IMR-90 (cell line): ENCODE results near the gene NBEAL1.

Experiments
- BHLHE40 ChIP-seq: fragments of 150-350 bp; IDR thresholded peaks from 2 replicates; pipeline ENCODE4 v1.6.1; 2016; ENCODE audit warnings: mild to moderate bottlenecking, low read depth, low read length
- CEBPB ChIP-seq: IDR thresholded peaks from 2 replicates; pipeline ENCODE4 v1.6.1; 2012; ENCODE audit warnings: low read depth, low read length, improper control_type of control experiment
- POLR2A ChIP-seq: IDR thresholded peaks from 2 replicates; pipeline ENCODE4 v1.6.1; 2012; ENCODE audit warnings: mild to moderate bottlenecking, low read depth, low read length
- RAD21 ChIP-seq: IDR thresholded peaks from 2 replicates; pipeline ENCODE4 v1.6.1; 2012; ENCODE audit warnings: low read length, improper control_type of control experiment
- RFX5 ChIP-seq: IDR thresholded peaks from 2 replicates; pipeline ENCODE4 v1.8.0; 2012; ENCODE audit warnings: low read depth, mild to moderate bottlenecking, low read length, moderate library complexity
- SMC3 ChIP-seq: fragments of 150-350 bp; IDR thresholded peaks from 2 replicates; pipeline ENCODE4 v1.6.1; 2016; ENCODE audit warnings: low read depth, mild to moderate bottlenecking, antibody characterized with exemption, low read length, moderate library complexity
- TF ChIP-seq, protein P1 (sequence below): conservative IDR thresholded peaks from 2 replicates; pipeline ENCODE4 v1.5.1; 2012; ENCODE audit warnings: mild to moderate bottlenecking, low read depth, low read length, improper control_type of control experiment
- TF ChIP-seq, protein P2 (sequence below): fragments of 150-350 bp; IDR thresholded peaks from 2 replicates; pipeline ENCODE4 v1.6.1; 2017; ENCODE audit warnings: mild to moderate bottlenecking, antibody characterized with exemption, low read length, low read depth

DNA sequence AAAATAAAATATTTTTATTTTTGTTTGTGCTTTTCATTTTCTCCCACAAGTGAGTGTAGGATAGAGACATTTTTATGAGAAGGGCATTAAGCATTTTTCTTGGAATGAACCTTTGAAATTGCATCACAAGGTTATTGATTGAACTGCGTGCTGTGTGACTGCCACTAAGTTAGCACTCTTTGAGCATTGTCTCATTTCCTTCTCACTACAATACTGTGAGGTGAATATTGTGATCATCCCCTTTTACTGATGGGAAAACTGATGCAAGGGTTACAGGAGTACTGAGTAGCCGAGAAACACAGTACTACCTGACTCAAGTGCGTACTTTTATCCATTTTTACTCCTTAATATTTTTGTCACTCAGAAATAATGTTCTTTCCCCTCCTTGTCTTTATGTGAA is 2.0 kb downstream of the NBEAL1 start:
- TF ChIP-seq BHLHE40 (no peak), RAD21 (no peak), POLR2A (no peak), CEBPB (0 out of 2 replicates have a peak, but pooled peaks have one; percentile 18), RFX5 (no peak), SMC3 (no peak)
- TF ChIP-seq, protein P1, sequence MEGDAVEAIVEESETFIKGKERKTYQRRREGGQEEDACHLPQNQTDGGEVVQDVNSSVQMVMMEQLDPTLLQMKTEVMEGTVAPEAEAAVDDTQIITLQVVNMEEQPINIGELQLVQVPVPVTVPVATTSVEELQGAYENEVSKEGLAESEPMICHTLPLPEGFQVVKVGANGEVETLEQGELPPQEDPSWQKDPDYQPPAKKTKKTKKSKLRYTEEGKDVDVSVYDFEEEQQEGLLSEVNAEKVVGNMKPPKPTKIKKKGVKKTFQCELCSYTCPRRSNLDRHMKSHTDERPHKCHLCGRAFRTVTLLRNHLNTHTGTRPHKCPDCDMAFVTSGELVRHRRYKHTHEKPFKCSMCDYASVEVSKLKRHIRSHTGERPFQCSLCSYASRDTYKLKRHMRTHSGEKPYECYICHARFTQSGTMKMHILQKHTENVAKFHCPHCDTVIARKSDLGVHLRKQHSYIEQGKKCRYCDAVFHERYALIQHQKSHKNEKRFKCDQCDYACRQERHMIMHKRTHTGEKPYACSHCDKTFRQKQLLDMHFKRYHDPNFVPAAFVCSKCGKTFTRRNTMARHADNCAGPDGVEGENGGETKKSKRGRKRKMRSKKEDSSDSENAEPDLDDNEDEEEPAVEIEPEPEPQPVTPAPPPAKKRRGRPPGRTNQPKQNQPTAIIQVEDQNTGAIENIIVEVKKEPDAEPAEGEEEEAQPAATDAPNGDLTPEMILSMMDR = no peak
- TF ChIP-seq, protein P2, sequence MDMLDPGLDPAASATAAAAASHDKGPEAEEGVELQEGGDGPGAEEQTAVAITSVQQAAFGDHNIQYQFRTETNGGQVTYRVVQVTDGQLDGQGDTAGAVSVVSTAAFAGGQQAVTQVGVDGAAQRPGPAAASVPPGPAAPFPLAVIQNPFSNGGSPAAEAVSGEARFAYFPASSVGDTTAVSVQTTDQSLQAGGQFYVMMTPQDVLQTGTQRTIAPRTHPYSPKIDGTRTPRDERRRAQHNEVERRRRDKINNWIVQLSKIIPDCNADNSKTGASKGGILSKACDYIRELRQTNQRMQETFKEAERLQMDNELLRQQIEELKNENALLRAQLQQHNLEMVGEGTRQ = no peak
